Right lobe of liver (tissue), 4 donors: Measurements from ENCODE around the gene NXNL1.

Experiments used
- POLR2A ChIP-seq: fragments of 450-650 bp; IDR thresholded peaks from one replicate; pipeline ENCODE4 v1.6.1; 2017; ENCODE audit warnings: antibody characterized with exemption, mild to moderate bottlenecking
- TF ChIP-seq, protein P1 (sequence below), 4 donors: fragments of 200-600 bp in 3 of 4; fragments of 450-650 bp in 1 of 4; IDR thresholded peaks; one replicate each; pipeline versions ENCODE4 v1.5.1 to v1.8.0; 2016 to 2022; ENCODE audit warnings: antibody characterized with exemption in 4 of 4, mild to moderate bottlenecking in 2 of 4
- donor health status: DM: no; HTN: no; CAD: no.
- donor health status: DM: no; HTN: no; CAD: no.
- donor health status: DM: no; HTN: yes; CAD: no.

DNA sequence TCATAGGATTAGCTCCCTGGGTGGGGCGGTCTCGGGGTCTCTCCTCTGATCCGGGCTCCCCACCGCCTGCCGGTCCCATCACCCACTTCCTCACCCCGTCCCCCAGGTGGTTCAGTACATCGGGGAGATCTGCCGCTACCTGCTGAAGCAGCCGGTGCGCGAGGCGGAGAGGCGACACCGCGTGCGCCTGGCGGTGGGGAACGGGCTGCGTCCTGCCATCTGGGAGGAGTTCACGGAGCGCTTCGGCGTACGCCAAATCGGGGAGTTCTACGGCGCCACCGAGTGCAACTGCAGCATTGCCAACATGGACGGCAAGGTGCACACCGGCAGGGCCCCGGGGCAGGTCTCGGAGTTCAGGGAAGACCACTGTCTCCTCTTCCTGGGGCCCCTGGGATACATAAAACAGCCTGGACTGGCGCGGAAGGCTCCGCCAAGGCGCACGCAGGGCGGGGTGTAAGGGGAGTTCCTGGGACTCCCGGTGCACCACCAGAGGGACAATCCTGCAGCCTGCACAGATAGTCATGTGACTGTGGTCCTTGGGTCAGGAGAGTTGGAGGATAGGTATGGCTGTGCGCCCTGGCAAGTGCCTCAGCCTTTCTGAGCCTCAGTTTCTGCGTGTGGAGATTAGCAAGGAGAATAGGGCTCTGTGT, 36.5 kb upstream of the NXNL1 start:
- TF ChIP-seq, protein P1, sequence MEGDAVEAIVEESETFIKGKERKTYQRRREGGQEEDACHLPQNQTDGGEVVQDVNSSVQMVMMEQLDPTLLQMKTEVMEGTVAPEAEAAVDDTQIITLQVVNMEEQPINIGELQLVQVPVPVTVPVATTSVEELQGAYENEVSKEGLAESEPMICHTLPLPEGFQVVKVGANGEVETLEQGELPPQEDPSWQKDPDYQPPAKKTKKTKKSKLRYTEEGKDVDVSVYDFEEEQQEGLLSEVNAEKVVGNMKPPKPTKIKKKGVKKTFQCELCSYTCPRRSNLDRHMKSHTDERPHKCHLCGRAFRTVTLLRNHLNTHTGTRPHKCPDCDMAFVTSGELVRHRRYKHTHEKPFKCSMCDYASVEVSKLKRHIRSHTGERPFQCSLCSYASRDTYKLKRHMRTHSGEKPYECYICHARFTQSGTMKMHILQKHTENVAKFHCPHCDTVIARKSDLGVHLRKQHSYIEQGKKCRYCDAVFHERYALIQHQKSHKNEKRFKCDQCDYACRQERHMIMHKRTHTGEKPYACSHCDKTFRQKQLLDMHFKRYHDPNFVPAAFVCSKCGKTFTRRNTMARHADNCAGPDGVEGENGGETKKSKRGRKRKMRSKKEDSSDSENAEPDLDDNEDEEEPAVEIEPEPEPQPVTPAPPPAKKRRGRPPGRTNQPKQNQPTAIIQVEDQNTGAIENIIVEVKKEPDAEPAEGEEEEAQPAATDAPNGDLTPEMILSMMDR (IDR thresholded peaks at IDR 0.05): no peak
- no peak for TF ChIP-seq POLR2A
